GM23338 (cell line): Measurements from ENCODE around the gene CPA1. TPM values are rescaled to one million over a fixed set of nuclear protein-coding genes. Genes with fewer than 3 reads are reported as not detected.

Experiments
- ATAC-seq: fragments of 200-7000 bp; cut with Tn5 transposase; 3 replicates; pipeline ENCODE4 v1.9.1; 2020
- DNase-seq: peaks from one replicate; pipeline ENCODE4 v3.0.0-alpha.2; 2015; ENCODE audit warnings: low spot score
- H2AFZ ChIP-seq: fragments of 200-600 bp; sonication (generic); 2 replicates; pipeline ENCODE4 v1.8.0; 2016; ENCODE audit warnings: antibody characterized with exemption, mild to moderate bottlenecking, moderate library complexity
- H3F3A ChIP-seq: fragments of 200-600 bp; sonication (generic); replicated peaks from 2 replicates; pipeline ENCODE4 v1.8.0; 2017; ENCODE audit warnings: antibody characterized with exemption, mixed run types, low read depth
- H3K27ac ChIP-seq: fragments of 200-600 bp; sonication (generic); 2 replicates; pipeline ENCODE4 v1.6.1; 2016; ENCODE audit warnings: low read depth
- H3K27me3 ChIP-seq: fragments of 200-600 bp; sonication (generic); 2 replicates; pipeline ENCODE4 v1.8.0; 2016; ENCODE audit warnings: mild to moderate bottlenecking, mixed run types, moderate library complexity; ENCODE audit not compliant: insufficient read depth
- H3K36me3 ChIP-seq: fragments of 200-600 bp; sonication (generic); 2 replicates; pipeline ENCODE4 v1.8.0; 2016; ENCODE audit warnings: mild to moderate bottlenecking; ENCODE audit not compliant: insufficient read depth
- H3K4me1 ChIP-seq: fragments of 200-600 bp; sonication (generic); 2 replicates; pipeline ENCODE4 v1.8.0; 2016; ENCODE audit warnings: mild to moderate bottlenecking, moderate library complexity; ENCODE audit not compliant: insufficient read depth
- H3K4me2 ChIP-seq: fragments of 200-600 bp; sonication (generic); 2 replicates; pipeline ENCODE4 v1.7.1; 2017; ENCODE audit warnings: mixed run types
- H3K4me3 ChIP-seq: fragments of 200-600 bp; sonication (generic); 2 replicates; pipeline ENCODE4 v1.6.1; 2016; ENCODE audit warnings: mixed run types
- H3K79me2 ChIP-seq: fragments of 200-600 bp; sonication (generic); replicated peaks from 2 replicates; pipeline ENCODE4 v1.8.0; 2017; ENCODE audit warnings: mild to moderate bottlenecking; ENCODE audit not compliant: insufficient read depth
- H3K9me2 ChIP-seq: fragments of 200-600 bp; sonication (generic); 2 replicates; pipeline ENCODE4 v1.8.0; 2017; ENCODE audit not compliant: insufficient read depth
- H4K20me1 ChIP-seq: fragments of 200-600 bp; sonication (generic); replicated peaks from 2 replicates; pipeline ENCODE4 v1.8.0; 2017; ENCODE audit warnings: mild to moderate bottlenecking; ENCODE audit not compliant: insufficient read depth
- H3K27ac Mint-ChIP-seq: 2 replicates; pipeline ENCODE4 v1.8.0; 2020; ENCODE audit warnings: inconsistent platforms, mild to moderate bottlenecking, moderate library complexity, mixed read lengths
- H3K27me3 Mint-ChIP-seq: 3 replicates; pipeline ENCODE4 v1.8.0; 2022; ENCODE audit warnings: low read depth, mild to moderate bottlenecking, moderate library complexity, mixed read lengths, inconsistent platforms; ENCODE audit not compliant: insufficient read depth, poor library complexity
- H3K36me3 Mint-ChIP-seq: 3 replicates; pipeline ENCODE4 v1.8.0; 2021; ENCODE audit warnings: low read depth, mild to moderate bottlenecking, inconsistent platforms, moderate library complexity, mixed read lengths
- H3K4me1 Mint-ChIP-seq: 3 replicates; pipeline ENCODE4 v1.8.0; 2020; ENCODE audit warnings: mild to moderate bottlenecking, inconsistent platforms, mixed read lengths
- H3K4me3 Mint-ChIP-seq: 3 replicates; pipeline ENCODE4 v1.8.0; 2021; ENCODE audit warnings: moderate library complexity, mild to moderate bottlenecking, inconsistent platforms, mixed read lengths
- H3K9me3 Mint-ChIP-seq: 3 replicates; pipeline ENCODE4 v1.8.0; 2020; ENCODE audit warnings: moderate library complexity, mild to moderate bottlenecking, inconsistent platforms, mixed read lengths
- CREB1 ChIP-seq: fragments of 250-450 bp; sonication (Bioruptor Pico); IDR thresholded peaks from 2 replicates; pipeline ENCODE4 v1.5.0; 2020; ENCODE audit warnings: low read depth, mild to moderate bottlenecking, moderate library complexity
- ETS1 ChIP-seq: IDR thresholded peaks from 2 replicates; pipeline ENCODE4 v1.6.1; 2016; ENCODE audit warnings: antibody characterized with exemption
- EZH2 ChIP-seq: fragments of 200-600 bp; sonication (generic); IDR thresholded peaks from one replicate; pipeline ENCODE4 v1.8.0; 2017; ENCODE audit warnings: antibody characterized with exemption, mild to moderate bottlenecking, low read depth; ENCODE audit not compliant: unreplicated experiment
- EZH2phosphoT487 ChIP-seq: fragments of 200-600 bp; sonication (generic); IDR thresholded peaks from one replicate; pipeline ENCODE4 v1.8.1; 2018; ENCODE audit warnings: antibody characterized with exemption; ENCODE audit not compliant: unreplicated experiment
- JUNB ChIP-seq: IDR thresholded peaks from one replicate; pipeline ENCODE4 v1.6.1; 2016; ENCODE audit warnings: antibody characterized with exemption; ENCODE audit not compliant: unreplicated experiment
- NANOG ChIP-seq: IDR thresholded peaks from 2 replicates; pipeline ENCODE4 v1.6.1; 2016; ENCODE audit warnings: antibody characterized with exemption, borderline replicate concordance
- POLR2AphosphoS5 ChIP-seq: IDR thresholded peaks from 2 replicates; pipeline ENCODE4 v1.6.1; 2016; ENCODE audit warnings: antibody characterized with exemption, low read depth
- STAT1 ChIP-seq: IDR thresholded peaks from one replicate; pipeline ENCODE4 v1.6.1; 2016; ENCODE audit warnings: antibody characterized with exemption; ENCODE audit not compliant: unreplicated experiment
- ZNF114 ChIP-seq: fragments of 250-450 bp; sonication (Bioruptor Pico); IDR thresholded peaks from 2 replicates; pipeline ENCODE4 v1.5.0; 2020; ENCODE audit warnings: mild to moderate bottlenecking, moderate library complexity
- ZNF331 ChIP-seq: fragments of 250-450 bp; sonication (Bioruptor Pico); IDR thresholded peaks from 2 replicates; pipeline ENCODE4 v1.5.0; 2020; ENCODE audit warnings: low read depth, mild to moderate bottlenecking, moderate library complexity
- ZNF462 ChIP-seq: fragments of 250-450 bp; sonication (Bioruptor Pico); IDR thresholded peaks from 2 replicates; pipeline ENCODE4 v1.5.0; 2020; ENCODE audit warnings: mild to moderate bottlenecking, moderate library complexity
- polyA plus RNA-seq: library from polyadenylated mRNA; unstranded; fragments of >200 nt; fragmentation: Nextera tagmentation; extraction: Ambion mirVana; gene quantifications from 2 replicates; pipeline ENCODE4 v1.2.1, GENCODE V29; 2016
- total RNA-seq: library from RNA; depleted of rRNA; stranded (reverse); fragments of >200 nt; shearing (Covaris generic); gene quantifications from 2 replicates; pipeline ENCODE4 v1.2.3, GENCODE V29; 2014
- TF ChIP-seq, protein P1 (sequence below): IDR thresholded peaks from one replicate; pipeline ENCODE4 v1.6.1; 2018; ENCODE audit warnings: antibody characterized with exemption; ENCODE audit not compliant: unreplicated experiment
- TF ChIP-seq, protein P2 (sequence below), 2 experiments: fragments of 200-600 bp in 1 of 2; sonication (generic) in 1 of 2; conservative IDR thresholded peaks; 2 replicates each; pipeline versions ENCODE4 v1.5.1 to v1.6.1; 2016 to 2017; ENCODE audit warnings: antibody characterized with exemption in 2 of 2, low read depth in 2 of 2, mild to moderate bottlenecking in 2 of 2, moderate library complexity in 1 of 2

Gene CPA1
- total and polyA plus RNA-seq, 2 experiments from 2014 or later, result not detected

- Histone ChIP-seq H3K4me1 (no peaks in the 10 kb centered on the region), H3K36me3 (no peaks in the 10 kb centered on the region), H2AFZ (no peak overlapping the region), H3K4me3 (no peak overlapping the region), H3K4me2 (no peak overlapping the region), H4K20me1 (no peaks in the 10 kb centered on the region), H3K79me2 (no peaks in the 10 kb centered on the region), H3K27me3 (no peaks in the 10 kb centered on the region), H3K9me2 (no peaks in the 10 kb centered on the region), H3K27ac (no peak overlapping the region), H3F3A (no peaks in the 10 kb centered on the region)
- Mint-ChIP-seq H3K27me3 (no peaks in the 10 kb centered on the region), H3K9me3 (no peaks in the 10 kb centered on the region; the same call in 2 of the 3 replicates), H3K4me1 (no peaks in the 10 kb centered on the region), H3K27ac (no peak overlapping the region), H3K4me3 (no peak overlapping the region), H3K36me3 (peaks cover 3% of the 10 kb centered on the region; the same call in 2 of the 3 replicates)
- ATAC-seq (no peak), DNase-seq (no peak)
- TF ChIP-seq ZNF462 (CRISPR knock-in tag) (no peak), ZNF114 (CRISPR knock-in tag) (no peak), EZH2phosphoT487 (no peak), NANOG (no peak), EZH2 (no peak), ETS1 (no peak), STAT1 (no peak), POLR2AphosphoS5 (no peak), CREB1 (CRISPR knock-in tag) (no peak), ZNF331 (CRISPR knock-in tag) (no peak), JUNB (no peak)
- TF ChIP-seq, protein P1, sequence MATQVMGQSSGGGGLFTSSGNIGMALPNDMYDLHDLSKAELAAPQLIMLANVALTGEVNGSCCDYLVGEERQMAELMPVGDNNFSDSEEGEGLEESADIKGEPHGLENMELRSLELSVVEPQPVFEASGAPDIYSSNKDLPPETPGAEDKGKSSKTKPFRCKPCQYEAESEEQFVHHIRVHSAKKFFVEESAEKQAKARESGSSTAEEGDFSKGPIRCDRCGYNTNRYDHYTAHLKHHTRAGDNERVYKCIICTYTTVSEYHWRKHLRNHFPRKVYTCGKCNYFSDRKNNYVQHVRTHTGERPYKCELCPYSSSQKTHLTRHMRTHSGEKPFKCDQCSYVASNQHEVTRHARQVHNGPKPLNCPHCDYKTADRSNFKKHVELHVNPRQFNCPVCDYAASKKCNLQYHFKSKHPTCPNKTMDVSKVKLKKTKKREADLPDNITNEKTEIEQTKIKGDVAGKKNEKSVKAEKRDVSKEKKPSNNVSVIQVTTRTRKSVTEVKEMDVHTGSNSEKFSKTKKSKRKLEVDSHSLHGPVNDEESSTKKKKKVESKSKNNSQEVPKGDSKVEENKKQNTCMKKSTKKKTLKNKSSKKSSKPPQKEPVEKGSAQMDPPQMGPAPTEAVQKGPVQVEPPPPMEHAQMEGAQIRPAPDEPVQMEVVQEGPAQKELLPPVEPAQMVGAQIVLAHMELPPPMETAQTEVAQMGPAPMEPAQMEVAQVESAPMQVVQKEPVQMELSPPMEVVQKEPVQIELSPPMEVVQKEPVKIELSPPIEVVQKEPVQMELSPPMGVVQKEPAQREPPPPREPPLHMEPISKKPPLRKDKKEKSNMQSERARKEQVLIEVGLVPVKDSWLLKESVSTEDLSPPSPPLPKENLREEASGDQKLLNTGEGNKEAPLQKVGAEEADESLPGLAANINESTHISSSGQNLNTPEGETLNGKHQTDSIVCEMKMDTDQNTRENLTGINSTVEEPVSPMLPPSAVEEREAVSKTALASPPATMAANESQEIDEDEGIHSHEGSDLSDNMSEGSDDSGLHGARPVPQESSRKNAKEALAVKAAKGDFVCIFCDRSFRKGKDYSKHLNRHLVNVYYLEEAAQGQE, result no peak
- TF ChIP-seq, protein P2, sequence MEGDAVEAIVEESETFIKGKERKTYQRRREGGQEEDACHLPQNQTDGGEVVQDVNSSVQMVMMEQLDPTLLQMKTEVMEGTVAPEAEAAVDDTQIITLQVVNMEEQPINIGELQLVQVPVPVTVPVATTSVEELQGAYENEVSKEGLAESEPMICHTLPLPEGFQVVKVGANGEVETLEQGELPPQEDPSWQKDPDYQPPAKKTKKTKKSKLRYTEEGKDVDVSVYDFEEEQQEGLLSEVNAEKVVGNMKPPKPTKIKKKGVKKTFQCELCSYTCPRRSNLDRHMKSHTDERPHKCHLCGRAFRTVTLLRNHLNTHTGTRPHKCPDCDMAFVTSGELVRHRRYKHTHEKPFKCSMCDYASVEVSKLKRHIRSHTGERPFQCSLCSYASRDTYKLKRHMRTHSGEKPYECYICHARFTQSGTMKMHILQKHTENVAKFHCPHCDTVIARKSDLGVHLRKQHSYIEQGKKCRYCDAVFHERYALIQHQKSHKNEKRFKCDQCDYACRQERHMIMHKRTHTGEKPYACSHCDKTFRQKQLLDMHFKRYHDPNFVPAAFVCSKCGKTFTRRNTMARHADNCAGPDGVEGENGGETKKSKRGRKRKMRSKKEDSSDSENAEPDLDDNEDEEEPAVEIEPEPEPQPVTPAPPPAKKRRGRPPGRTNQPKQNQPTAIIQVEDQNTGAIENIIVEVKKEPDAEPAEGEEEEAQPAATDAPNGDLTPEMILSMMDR (conservative IDR thresholded peaks at IDR 0.05; ENCODE audit: low read depth in 2 of 2), result no peak
These were observed 24.7 kb downstream of the CPA1 start for GRCh38 chr7:130405003-130405402.
